ENCODE data around the gene EML5. TPM values are rescaled to one million over a fixed set of nuclear protein-coding genes. Genes with fewer than 3 reads are reported as not detected.

Gene EML5
- total RNA-seq, 3 donors from 2014 or later = 1.3 to 4.1 (median 1.4) TPM

GRCh38 chr14:88727057-88727456 lies 65.7 kb downstream of the EML5 start:
- intact Hi-C loops (cut with DNase I, micrococcal nuclease) = no loop called here
- ATAC-seq (no peak), DNase-seq (no peak)
- TF ChIP-seq CTCF (IDR thresholded peaks at IDR 0.05) = no peak
- Histone ChIP-seq H3K4me3 (no peak overlapping the region), H3K9me3 (no peaks in the 10 kb centered on the region), H3K36me3 (ENCODE audit: low read depth) (no peaks in the 10 kb centered on the region), H3K4me1 (ENCODE audit: low read depth) (no peaks in the 10 kb centered on the region)

- intact Hi-C loops (cut with DNase I, micrococcal nuclease) = no loop called here
- no peak for ATAC-seq
- H3K36me3 ChIP-seq (ENCODE audit: low read depth) = no peaks in the 10 kb centered on the region
- TF ChIP-seq CTCF (IDR thresholded peaks at IDR 0.05) = no peak
- DNase-seq = no peak
- no peaks in the 10 kb centered on the region for H3K9me3 ChIP-seq
- H3K4me1 ChIP-seq (ENCODE audit: low read depth) = no peaks in the 10 kb centered on the region
- H3K4me3 ChIP-seq = no peak overlapping the region
These were observed 82.0 kb downstream of the EML5 start for GRCh38 chr14:88710709-88711108.

GRCh38 chr14:88707088-88707487 lies 85.7 kb downstream of the EML5 start:
- intact Hi-C loops (cut with DNase I, micrococcal nuclease) = no loop called here
- no peaks in the 10 kb centered on the region for H3K9me3 ChIP-seq
- H3K4me1 ChIP-seq (ENCODE audit: low read depth) = no peaks in the 10 kb centered on the region
- no peak overlapping the region for H3K4me3 ChIP-seq
- no peaks in the 10 kb centered on the region for H3K36me3 ChIP-seq (ENCODE audit: low read depth)
- no peak for ATAC-seq
- TF ChIP-seq CTCF (IDR thresholded peaks at IDR 0.05) = no peak
- DNase-seq = no peak

GRCh38 chr14:88706425-88706824 lies 86.3 kb downstream of the EML5 start:
- Histone ChIP-seq H3K9me3 (no peaks in the 10 kb centered on the region), H3K36me3 (ENCODE audit: low read depth) (no peaks in the 10 kb centered on the region), H3K4me3 (no peak overlapping the region), H3K4me1 (ENCODE audit: low read depth) (no peaks in the 10 kb centered on the region)
- no peak for ATAC-seq
- DNase-seq = no peak
- TF ChIP-seq CTCF (IDR thresholded peaks at IDR 0.05) = no peak
- intact Hi-C loops (cut with DNase I, micrococcal nuclease) = no loop called here

GRCh38 chr14:88698651-88699050 lies 94.1 kb downstream of the EML5 start:
- Histone ChIP-seq H3K4me3 (no peak overlapping the region), H3K9me3 (no peaks in the 10 kb centered on the region), H3K36me3 (ENCODE audit: low read depth) (no peaks in the 10 kb centered on the region), H3K4me1 (ENCODE audit: low read depth) (no peaks in the 10 kb centered on the region)
- intact Hi-C loops (cut with DNase I, micrococcal nuclease) = no loop called here
- no peak for ATAC-seq
- no peak for TF ChIP-seq CTCF (IDR thresholded peaks at IDR 0.05)
- DNase-seq = no peak

GRCh38 chr14:88695870-88696269 lies 96.9 kb downstream of the EML5 start:
- DNase-seq = no peak
- no peaks in the 10 kb centered on the region for H3K9me3 ChIP-seq
- intact Hi-C loops (cut with DNase I, micrococcal nuclease) = no loop called here
- no peak for TF ChIP-seq CTCF (IDR thresholded peaks at IDR 0.05)
- no peaks in the 10 kb centered on the region for H3K4me1 ChIP-seq (ENCODE audit: low read depth)
- no peaks in the 10 kb centered on the region for H3K36me3 ChIP-seq (ENCODE audit: low read depth)
- no peak for ATAC-seq
- H3K4me3 ChIP-seq = no peak overlapping the region

Data from mucosa of descending colon (tissue), 3 donors.